Uterus (tissue), 4 donors: ENCODE data around the gene ZNF865. TPM values are rescaled to one million over a fixed set of nuclear protein-coding genes. Genes with fewer than 3 reads are reported as not detected.
"Not testable (repeated sequence)": the region's sequence is repeated elsewhere in the genome, so short reads cannot be mapped to it uniquely, and the experiment has no call there.

ENCODE experiments used
- DNase-seq, 2 donors: peaks; one replicate each; pipeline ENCODE4 v3.0.0-alpha.2; 2019 to 2020
- H3K27ac ChIP-seq, 2 donors: fragments of 200-600 bp; sonication (generic); 1 replicate in 1 of 2; 2 replicates in 1 of 2; pipeline ENCODE4 v1.5.1; 2016 to 2018
- H3K27me3 ChIP-seq, 2 donors: fragments of 200-600 bp; sonication (generic); one replicate each; pipeline ENCODE4 v1.5.1; 2018 to 2019; ENCODE audit warnings: control low read depth in 1 of 2
- H3K36me3 ChIP-seq, 2 donors: fragments of 200-600 bp; sonication (generic); one replicate each; pipeline ENCODE4 v1.5.1; 2019; ENCODE audit warnings: control low read depth in 1 of 2
- H3K4me1 ChIP-seq, 2 donors: fragments of 200-600 bp; sonication (generic); one replicate each; pipeline ENCODE4 v1.5.1; 2018 to 2019; ENCODE audit warnings: control low read depth in 1 of 2
- H3K4me3 ChIP-seq, 2 donors: fragments of 200-600 bp; sonication (generic); 1 replicate in 1 of 2; 2 replicates in 1 of 2; pipeline ENCODE4 v1.5.1; 2018 to 2019; ENCODE audit warnings: mild to moderate bottlenecking in 1 of 2
- H3K9me3 ChIP-seq, 2 donors: fragments of 200-600 bp; sonication (generic); one replicate each; pipeline ENCODE4 v1.5.1; 2019; ENCODE audit warnings: control low read depth in 1 of 2
- CTCF ChIP-seq, 4 experiments: fragments of 200-600 bp in 2 of 4; fragments of 450-650 bp in 2 of 4; sonication (generic) in 2 of 4; IDR thresholded peaks; one replicate each; pipeline ENCODE4 v1.5.1; 2016 to 2019; ENCODE audit warnings: antibody characterized with exemption in 4 of 4, mild to moderate bottlenecking in 2 of 4, moderate library complexity in 1 of 4
- POLR2A ChIP-seq, 2 donors: fragments of 450-650 bp; IDR thresholded peaks; one replicate each; pipeline ENCODE4 v1.6.1; 2016; ENCODE audit warnings: antibody characterized with exemption in 2 of 2, mild to moderate bottlenecking in 1 of 2, moderate library complexity in 1 of 2
- intact Hi-C: fragments of 100-400 bp; cut with DNase I; formaldehyde crosslinking; loops from one replicate; pipeline ENCODE4 v1.15.1; 2023; ENCODE audit warnings: low total_unique reads
- total RNA-seq, 4 donors: library from RNA; depleted of rRNA in 3 of 4; stranded (reverse); fragments of >200 nt in 3 of 4; gene quantifications; one replicate each; pipeline versions ENCODE4 v1.1.0 to v1.2.4, GENCODE V29; 2014 to 2023
- donor health status: DM: yes; HTN: yes; CAD: no.

The ZNF865 gene
- total RNA-seq, 4 donors from 2014 or later, result 2.0 to 24.2 (median 3.2) TPM; not detected in 1

DNA sequence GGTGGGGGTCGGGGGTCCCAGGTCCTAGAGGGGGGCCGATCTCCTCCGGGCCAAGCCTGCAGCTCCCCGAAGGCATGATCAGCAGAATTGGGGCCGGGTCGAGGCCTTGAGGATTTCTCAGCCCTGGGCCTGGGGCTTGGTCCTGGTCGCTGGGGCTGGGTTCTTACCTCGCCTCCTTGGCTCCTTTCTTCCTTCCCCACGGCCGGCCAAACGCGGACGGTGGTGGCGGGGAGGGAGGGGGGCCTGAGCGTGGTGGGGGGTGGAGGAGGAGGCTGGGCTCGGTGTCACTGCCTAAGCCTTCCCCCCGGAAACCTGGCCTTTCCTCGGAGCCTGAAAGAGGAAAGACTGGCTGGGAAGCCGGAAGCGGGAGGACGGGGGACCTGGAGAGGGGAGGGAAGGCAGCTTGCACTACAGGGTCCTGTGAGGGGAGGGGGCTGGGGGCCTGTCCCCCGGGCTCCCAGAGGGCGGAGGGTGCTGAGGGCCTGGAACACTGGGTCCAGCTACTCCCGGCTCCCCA is 24.8 kb upstream of the ZNF865 start, which contains the start of gene ZNF579:
ZNF579 (minus strand) TSS at position 221 of the 517 bp plus-strand sequence. CDS start 1,209 bp downstream, outside the sequence.
- no peaks in the 10 kb centered on the region for H3K9me3 ChIP-seq
- H3K4me1 ChIP-seq, result no peaks in the 10 kb centered on the region
- H3K36me3 ChIP-seq, result no peaks in the 10 kb centered on the region
- intact Hi-C loops, result no loop called here
- H3K27ac ChIP-seq, result peak within 1 kb of the TSS; percentile 90 to 95
- H3K4me3 ChIP-seq, result peak within 1 kb of the TSS; percentile 77 to 93
- H3K27me3 ChIP-seq, result no peaks in the 10 kb centered on the region
- peak; percentile 87 to 89 for DNase-seq
- peak in 1 of 2 donors; percentile 11 for TF ChIP-seq POLR2A (IDR thresholded peaks at IDR 0.05)
- TF ChIP-seq CTCF (IDR thresholded peaks at IDR 0.05), result no peak

GRCh38 chr19:55581145-55581822 is 24.2 kb upstream of the ZNF865 start:
- H3K36me3 ChIP-seq, result no peaks in the 10 kb centered on the region
- TF ChIP-seq POLR2A (IDR thresholded peaks at IDR 0.05) (no peak), CTCF (IDR thresholded peaks at IDR 0.05) (no peak)
- H3K27ac ChIP-seq, result peak overlapping the region; percentile 90 to 95
- intact Hi-C loops, result no loop called here
- H3K27me3 ChIP-seq, result no peaks in the 10 kb centered on the region
- H3K4me1 ChIP-seq, result no peaks in the 10 kb centered on the region
- DNase-seq, result no peak
- no peaks in the 10 kb centered on the region for H3K9me3 ChIP-seq
- peak overlapping the region; percentile 77 to 93 for H3K4me3 ChIP-seq

DNA sequence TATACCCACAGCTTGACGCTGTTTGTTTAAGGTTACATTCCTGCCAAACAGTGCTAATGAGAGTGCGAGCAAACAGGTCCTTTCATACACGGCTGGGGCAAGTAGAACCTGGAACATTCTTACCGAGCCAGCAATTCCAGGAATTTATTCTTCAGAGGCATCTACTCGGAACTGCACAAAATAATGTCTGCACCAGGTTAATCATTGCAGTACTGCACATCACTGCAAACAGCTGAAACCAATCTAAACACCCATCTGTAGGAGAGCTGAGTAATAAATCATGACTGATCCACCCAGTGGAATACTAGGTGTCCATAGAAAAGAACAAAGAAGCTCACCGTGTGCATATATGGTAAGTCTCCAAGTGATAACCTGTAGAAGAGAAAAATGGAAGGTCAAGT is 23.6 kb upstream of the ZNF865 start:
- intact Hi-C loops, result no loop called here
- no peaks in the 10 kb centered on the region for H3K27me3 ChIP-seq
- no peak for DNase-seq
- H3K9me3 ChIP-seq, result no peaks in the 10 kb centered on the region
- no peaks in the 10 kb centered on the region for H3K36me3 ChIP-seq
- H3K27ac ChIP-seq, result peak overlapping the region in 1 of 2 donors; percentile 11
- no peak for TF ChIP-seq CTCF (IDR thresholded peaks at IDR 0.05)
- TF ChIP-seq POLR2A (IDR thresholded peaks at IDR 0.05), result no peak
- no peak overlapping the region for H3K4me3 ChIP-seq
- H3K4me1 ChIP-seq, result peaks cover 0 to under 1% of the 10 kb centered on the region in 2 donors

GRCh38 chr19:55582284-55582683 is 23.2 kb upstream of the ZNF865 start:
- intact Hi-C loops, H3K4me1 ChIP-seq, H3K27ac ChIP-seq, H3K27me3 ChIP-seq, H3K36me3 ChIP-seq, H3K9me3 ChIP-seq, DNase-seq, H3K4me3 ChIP-seq: not testable (repeated sequence)

DNA sequence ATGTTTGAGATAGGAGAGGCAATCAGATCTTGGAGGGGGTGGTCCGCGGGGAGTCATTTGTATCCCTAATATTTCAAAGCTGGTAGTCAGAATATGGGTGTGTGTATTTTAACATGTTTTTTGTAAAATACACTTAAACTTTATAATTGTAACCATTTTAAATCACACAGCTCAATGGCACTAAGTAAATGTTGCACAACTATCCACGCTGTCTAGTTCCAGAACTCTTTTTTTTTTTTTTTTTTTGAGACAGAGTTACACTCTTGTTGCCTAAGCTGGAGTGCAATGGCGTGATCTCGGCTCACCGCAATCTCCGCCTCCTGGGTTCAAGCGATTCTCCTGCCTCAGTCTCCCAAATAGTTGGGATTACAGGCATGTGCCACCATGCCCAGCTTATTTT is 21.6 kb upstream of the ZNF865 start:
- intact Hi-C loops, H3K27ac ChIP-seq, H3K36me3 ChIP-seq, H3K9me3 ChIP-seq, H3K27me3 ChIP-seq, DNase-seq, H3K4me3 ChIP-seq, H3K4me1 ChIP-seq: not testable (repeated sequence)

GRCh38 chr19:55584871-55585270 is 20.6 kb upstream of the ZNF865 start:
- Histone ChIP-seq H3K27me3 (no peaks in the 10 kb centered on the region), H3K9me3 (no peaks in the 10 kb centered on the region), H3K36me3 (no peaks in the 10 kb centered on the region), H3K4me1 (peaks cover 0 to 5% of the 10 kb centered on the region in 2 donors), H3K27ac (no peak overlapping the region), H3K4me3 (no peak overlapping the region)
- TF ChIP-seq CTCF (IDR thresholded peaks at IDR 0.05) (no peak), POLR2A (IDR thresholded peaks at IDR 0.05) (no peak)
- intact Hi-C loops, result no loop called here
- no peak for DNase-seq
